ENCODE data around the gene GPR176.
"Not testable (repeated sequence)": the region's sequence is repeated elsewhere in the genome, so short reads cannot be mapped to it uniquely, and the experiment has no call there.

The GPR176 gene

DNA sequence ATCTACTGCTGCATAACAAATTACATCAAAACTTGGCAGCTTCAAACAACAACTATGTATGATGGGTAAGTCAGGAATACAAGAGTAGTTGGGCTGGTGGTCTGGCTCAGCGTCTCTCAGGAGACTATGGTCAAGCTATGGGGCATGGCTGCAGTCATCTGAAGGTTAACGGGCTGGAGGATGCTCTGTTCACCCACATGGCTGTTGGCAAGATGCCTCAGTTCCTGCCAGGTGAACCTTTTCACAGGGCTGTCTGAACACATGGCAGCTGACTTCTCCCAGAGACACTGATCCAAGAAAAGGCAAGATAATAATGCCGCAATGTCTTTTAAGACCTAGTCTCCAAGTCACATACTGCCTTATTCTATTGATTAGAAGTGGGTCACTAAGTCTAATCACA lies 63.7 kb downstream of the GPR176 start:
- no peak for DNase-seq (ENCODE audit: low read depth in 2 of 2)

DNA sequence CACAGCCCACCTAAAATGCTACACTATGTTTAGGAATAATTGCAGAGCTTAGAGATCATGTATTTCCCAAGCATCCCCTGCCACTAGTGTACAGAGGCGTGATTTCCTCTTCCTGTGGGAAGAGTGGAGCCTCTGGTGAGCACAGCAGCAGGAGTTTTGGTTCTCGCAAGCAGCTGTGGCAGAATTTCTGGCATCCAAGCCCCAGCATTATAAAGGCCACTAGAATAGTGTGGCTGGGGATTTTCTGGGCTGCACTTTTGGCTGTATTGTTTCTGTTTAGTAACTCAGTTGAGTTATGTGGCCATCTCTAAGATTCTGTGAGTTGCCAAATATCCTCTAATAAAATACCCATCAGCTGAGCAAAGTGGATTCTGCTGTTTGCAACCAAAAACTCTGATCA lies 64.7 kb downstream of the GPR176 start:
- DNase-seq (ENCODE audit: low read depth in 2 of 2), result no peak

DNA sequence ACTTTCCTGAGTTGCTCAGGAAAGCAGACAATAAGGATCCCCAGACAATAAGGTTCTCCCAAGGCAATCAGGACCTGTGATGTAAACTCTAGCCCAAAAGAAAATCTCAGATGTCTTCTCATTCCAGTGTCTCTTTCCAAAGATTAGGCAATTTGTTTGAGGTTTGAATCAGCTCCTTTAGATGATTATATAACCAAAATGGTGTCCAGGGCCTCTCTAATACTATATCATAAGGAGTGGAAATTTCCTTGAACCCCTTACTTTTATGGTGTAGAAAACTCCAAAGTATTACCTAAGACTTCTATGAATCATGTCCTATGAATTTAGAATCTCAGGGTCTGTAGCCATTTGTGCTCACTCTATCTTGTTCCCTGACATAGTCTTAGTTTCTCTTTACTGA lies 65.9 kb downstream of the GPR176 start:
- no peak for DNase-seq (ENCODE audit: low read depth in 2 of 2)

DNA sequence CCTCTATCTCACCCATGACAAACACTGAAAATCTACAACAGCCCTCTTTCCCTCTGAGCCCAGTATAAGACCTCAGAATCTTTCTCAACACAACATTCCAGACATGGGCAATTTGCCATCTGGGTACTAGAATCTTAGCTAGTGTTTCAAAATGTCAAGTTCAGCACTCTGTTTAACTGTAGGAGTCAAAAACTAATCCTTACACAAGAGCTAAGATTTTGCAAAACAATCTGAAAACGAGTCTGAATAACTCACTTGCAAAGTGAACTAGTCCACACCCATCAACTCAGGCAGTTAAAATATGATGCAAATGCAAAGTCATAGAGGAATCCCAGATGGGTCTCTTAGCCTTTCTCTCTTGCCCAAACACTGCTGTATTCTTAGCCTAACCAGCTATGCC lies 67.8 kb downstream of the GPR176 start:
- DNase-seq (ENCODE audit: low read depth in 2 of 2), result no peak

DNA sequence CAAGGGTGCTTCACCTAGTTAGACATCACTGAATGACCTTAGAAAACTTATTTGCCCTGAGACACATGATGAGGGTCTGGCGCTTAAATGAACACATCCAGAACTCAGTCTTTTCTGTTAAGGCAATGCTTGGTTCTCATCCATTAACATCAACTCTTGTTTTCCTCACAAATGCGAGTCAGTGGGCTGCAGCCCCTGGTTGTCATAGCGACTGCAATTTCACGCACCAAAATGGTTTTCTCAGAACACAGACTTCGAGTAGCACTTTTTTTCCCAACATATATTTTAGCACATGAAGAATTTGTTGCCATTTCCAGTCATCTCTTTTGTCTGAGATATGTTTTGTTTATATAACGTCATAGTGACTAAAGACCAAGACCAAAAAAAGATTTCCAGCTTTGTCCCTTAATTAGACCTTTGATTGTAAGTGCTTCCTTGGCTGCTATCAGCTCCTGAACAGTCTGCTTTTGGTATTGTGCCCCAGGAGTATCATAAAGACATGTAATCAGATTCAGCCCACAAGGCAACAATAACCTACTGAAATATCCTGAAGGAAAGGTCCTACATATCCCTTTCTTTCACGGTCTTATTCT lies 68.5 kb downstream of the GPR176 start:
- no peak for DNase-seq (ENCODE audit: low read depth in 2 of 2)

DNA sequence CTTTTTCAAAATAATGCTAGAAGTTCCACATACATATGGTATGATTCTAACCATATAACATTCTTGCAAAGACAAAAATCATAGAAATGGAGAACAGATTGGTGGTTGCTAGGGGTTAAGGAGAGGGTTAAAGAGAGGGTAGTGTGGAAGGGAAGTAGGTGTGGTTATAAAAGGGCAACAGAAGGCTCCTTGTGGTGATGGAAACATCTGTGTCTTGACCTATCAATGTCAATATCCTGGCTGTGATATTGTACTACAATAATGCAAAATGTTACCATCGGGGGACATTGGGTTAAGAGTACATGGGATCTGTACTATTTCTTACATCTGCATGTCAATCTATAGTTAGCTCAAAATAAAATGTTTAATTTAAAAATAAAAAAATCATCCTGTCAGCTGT lies 69.6 kb downstream of the GPR176 start:
- no peak for DNase-seq (ENCODE audit: low read depth in 2 of 2)

DNA sequence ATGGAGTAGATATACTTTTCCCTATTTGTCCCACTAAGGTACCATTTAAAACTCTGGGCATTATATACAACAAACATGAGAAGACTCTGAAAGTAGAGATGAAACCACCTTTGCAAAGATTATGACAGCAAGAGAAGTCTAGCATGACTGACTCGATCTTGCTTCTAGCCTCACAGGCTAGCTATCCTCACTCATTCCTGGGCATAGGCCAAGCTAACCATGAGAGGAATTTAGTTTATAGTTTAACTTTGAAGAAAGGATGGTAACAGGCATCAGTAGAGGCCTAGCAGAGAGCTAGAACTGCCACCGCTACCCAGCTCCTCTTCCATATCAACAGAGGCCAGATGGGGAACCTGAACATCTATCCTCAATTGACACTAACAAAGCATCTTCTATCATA lies 74.0 kb downstream of the GPR176 start:
- no peak for DNase-seq (ENCODE audit: low read depth in 2 of 2)

DNA sequence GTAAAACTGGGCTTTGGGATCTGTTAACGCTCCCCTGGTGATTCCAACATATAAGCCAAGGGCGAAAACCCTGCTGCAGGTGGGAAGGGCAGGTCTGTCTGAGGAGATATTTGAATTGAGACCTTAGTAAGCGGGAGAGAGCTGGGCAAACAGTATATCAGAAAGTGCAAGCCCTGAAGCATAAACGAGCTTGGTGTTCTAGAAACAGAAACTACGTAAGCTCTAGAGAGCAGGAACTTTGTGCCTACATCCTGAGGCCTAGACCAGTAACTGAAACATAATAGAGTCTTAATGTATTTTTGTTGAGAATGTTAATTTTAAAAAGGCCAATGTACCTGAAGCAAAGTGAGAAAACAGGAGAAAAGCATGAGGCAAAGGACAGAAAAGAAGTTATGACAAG lies 74.5 kb downstream of the GPR176 start:
- no peak for DNase-seq (ENCODE audit: low read depth in 2 of 2)

DNA sequence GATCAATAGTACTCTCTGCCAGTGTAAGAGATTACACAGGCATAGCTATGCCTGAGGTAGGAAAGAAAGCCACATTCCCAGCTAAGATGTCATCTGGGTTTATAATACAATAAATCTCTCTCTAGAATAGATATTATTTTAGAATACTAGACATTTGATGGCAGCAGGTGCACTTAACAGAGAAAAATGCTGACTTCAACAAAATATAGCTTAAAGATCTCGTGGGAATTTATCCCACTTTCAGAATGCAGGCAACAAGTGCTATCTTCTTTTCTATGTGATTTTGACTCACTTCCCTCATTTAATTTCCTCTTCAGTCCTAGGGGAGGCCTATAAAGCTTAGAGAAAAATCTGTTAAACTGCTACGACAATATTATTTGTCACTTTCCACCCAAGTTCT lies 76.5 kb downstream of the GPR176 start:
- no peak for DNase-seq (ENCODE audit: low read depth in 2 of 2)

DNA sequence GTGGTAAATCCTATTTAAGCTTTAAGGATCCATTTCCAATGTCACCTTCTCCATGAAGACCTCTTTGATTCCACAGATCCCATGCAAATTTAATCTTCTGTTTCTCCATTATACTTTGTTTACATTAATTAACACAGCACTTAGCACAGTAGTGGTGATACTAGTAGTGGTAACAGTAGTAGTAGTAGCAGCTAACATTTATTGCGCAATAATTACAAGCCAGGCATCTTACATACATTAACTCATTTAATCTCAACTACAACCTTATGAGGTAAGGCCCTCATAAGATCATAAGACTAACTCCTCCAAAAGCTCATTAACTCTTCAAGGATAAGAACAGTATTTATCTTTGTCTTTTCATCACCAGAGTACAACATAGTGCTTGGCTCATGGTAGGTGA lies 82.6 kb downstream of the GPR176 start:
- no peak for DNase-seq (ENCODE audit: low read depth in 2 of 2)

DNA sequence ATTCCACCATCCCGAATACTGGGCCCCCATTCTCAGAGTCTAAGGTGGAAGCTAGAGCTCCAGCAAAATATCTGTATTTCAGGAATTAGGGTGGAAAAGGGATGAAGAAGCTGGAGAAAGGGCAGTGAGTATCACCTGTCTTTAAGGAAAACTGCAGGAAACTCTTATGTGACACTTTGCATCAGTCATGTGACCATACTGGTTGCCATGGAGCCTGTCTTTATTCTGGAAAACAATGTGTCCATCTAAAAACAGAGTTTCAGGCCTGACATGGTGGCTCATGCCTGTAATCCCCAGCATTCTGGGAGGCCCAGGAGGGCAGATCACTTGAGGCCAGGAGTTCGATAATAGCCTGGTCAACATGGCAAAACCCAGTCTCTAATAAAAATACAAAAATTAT lies 84.5 kb downstream of the GPR176 start:
- no peak for DNase-seq (ENCODE audit: low read depth in 2 of 2)

DNA sequence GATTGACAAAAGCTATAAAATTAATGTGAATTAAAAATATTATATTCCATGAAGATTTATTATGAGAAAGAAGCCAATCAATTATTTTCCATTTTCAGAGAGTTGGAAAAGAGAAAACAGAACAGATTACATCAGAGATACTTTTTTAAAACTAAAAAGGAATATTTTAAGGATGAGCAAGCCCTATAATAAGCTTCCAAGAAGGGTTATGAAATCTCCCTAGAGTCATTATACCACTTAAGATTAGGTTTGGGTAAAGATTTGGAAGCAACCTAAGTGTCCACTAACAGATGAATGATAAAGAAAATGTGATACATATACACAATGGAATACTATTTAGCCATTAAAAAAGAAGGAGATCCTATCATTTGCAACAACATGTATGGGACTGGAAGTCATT lies 85.8 kb downstream of the GPR176 start:
- DNase-seq (ENCODE audit: low read depth in 2 of 2), result no peak

DNA sequence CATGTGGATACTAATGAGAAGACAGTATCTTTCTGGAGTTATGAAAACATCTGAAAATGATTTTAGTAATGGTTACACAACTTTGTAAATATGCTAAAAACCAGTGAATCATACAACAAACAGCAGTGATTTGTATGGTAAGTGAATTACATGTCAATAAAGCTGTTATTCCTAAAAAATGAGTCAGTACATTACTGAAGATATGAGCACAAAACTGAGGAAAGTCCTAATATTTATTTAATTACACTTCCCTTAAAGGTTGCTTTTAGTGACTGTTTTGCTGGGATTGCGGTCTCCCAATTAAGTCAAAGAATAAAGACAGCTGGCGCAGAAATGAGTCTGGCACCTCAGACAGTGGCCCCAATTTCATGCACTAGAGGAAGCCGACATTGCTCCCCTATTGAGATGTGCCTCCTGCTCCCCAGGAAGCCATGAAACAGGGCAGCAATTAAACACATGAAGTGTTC lies 86.5 kb downstream of the GPR176 start:
- no peak for DNase-seq (ENCODE audit: low read depth in 2 of 2)

DNA sequence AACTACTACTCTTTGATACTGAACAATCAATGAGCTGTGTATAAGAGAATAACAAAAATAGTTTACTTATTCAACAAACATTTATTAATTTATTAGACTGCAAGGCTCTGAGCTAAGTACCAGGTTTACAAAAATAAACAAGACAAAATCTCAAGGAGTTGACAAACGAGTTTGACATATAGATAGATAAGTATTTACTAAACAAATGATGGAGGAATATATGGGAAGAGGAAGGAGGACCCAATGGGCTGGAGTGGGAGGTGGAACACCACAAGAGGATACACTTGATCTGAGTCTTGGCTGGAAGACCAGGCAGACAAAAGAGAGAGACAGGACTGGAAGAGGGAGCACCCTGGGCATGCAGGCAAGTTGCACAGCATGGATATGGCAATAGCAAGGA lies 89.9 kb downstream of the GPR176 start:
- no peak for DNase-seq (ENCODE audit: low read depth in 2 of 2)

DNA sequence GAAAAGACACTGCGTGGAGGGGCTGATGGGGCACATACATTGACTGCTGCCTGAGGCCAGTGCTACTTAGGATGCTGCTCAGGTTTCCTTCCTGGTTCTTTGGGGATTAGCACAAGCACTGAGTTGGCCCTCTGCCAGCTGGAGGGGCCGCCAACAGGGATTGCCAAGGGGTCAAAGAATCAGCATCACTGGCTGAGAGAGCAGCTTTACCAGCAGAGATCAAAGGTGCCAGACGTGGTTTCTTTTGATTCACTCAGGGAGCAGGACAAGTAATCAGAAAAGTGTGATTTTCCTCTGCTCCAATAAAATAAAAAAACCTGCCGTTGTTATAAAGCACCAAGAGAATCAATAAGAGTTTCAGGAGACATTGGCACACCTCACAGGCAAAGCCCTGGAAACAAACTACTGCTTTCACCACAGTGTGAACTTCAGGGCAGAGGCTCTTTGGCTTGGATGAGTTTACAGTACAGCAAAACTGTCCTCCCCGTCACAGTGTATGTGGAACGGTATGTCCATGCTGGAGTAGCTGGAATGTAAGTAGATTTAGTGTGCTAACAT lies 91.6 kb downstream of the GPR176 start:
- no peak for DNase-seq (ENCODE audit: low read depth in 2 of 2)

DNA sequence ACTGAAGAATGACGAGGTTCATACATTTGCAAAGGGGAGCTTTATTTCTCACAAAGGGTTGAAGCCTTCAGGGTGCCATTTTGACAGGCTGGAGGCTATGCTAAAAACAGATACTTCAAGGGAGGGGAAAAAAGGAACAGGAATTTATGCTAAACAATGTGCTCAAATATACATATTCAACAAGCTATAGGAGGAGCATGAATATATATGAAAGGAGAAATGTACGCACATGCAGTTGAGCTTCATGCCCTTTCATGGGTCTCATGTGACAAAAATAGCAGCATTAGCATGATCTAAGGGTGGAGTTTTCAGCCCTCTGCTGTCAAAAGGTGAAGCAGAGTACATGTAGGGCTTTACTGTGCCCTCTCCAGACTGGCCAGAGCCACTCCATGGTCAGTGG lies 93.1 kb downstream of the GPR176 start:
- no peak for DNase-seq (ENCODE audit: low read depth in 2 of 2)

DNA sequence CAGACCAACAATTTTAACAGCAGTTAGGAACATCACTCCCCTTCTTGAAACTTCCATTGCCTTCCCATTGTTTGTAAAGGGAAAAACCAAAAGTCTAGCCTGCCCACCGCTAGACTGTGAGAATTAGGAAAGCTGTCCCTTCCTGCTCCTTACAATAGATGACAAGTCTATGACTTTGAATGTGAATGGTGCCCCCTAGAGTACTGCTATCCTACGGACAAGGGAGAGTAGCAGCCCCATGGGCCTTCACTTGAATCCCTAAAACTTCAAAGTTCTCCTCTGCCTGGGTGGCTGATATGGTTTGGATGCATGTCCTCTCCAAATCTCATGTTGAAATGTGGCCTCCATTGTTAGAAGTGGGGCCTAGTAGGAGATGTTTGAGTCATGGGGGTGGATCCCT lies 96.4 kb downstream of the GPR176 start:
- no peak for DNase-seq (ENCODE audit: low read depth in 2 of 2)

DNA sequence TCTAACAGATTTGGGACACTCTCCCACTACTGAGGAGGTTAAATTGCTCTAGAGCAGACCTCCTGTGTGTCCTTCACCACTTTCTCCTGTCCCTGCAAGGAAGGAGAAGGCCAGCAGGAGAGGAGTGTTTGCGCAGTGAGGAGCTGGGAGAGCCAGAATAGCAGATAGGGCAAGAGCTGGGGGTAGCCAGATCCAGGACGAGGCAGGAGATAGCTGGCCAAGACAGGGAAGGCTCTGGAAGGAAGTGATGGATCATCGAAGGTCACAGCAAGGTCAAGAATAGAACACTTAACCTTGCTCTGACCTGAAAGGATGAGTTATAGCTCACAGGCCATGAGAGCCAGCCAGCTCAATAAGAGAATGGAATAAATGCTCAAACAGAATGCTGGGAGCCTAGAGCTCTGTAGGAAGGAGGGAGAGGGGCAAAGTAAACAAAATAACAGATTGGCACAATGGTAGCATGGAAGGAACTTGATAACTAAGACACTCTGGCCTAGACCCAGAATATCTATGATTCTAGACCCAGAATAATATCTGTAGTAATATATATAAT lies 99.9 kb downstream of the GPR176 start:
- no peak for DNase-seq (ENCODE audit: low read depth in 2 of 2)

DNA sequence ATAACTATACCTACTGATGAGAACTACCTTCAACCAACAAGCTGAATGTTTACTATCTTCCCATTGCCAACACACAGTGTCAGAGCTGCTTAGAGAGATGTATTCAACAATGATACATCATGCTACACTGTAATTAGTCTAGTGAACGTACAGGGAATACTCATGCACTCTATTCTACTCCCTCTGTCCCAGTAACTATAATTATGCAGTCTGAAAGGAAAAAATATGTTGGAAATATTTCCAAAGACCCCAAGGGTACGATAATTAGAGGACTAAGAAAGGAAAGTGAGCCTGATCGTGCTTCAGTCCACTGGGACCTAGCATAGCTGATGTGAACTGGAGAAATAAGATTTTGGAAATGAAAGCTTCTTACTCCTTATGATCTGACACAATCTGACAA lies 100.5 kb downstream of the GPR176 start:
- DNase-seq (ENCODE audit: low read depth in 2 of 2), result no peak

DNA sequence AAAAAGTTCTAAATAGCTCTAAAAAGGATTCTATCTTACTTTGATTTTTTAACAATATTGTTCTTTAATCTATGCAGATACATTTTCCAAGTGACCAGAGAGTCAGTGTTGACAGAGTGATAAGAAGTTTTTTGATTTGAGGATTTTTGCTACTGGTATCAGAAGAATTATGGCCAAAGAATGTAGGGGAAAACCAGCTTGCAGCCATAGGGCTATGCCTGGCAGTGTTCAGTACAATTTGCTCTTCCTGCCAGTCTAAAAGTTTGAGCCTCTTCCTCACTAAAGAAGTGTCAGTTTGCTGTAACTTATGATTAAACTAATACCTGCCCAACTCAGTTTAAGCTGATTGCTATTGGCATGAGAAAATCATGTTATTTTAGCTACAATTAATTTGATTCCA lies 102.2 kb downstream of the GPR176 start:
- DNase-seq (ENCODE audit: low read depth in 2 of 2), result no peak

DNA sequence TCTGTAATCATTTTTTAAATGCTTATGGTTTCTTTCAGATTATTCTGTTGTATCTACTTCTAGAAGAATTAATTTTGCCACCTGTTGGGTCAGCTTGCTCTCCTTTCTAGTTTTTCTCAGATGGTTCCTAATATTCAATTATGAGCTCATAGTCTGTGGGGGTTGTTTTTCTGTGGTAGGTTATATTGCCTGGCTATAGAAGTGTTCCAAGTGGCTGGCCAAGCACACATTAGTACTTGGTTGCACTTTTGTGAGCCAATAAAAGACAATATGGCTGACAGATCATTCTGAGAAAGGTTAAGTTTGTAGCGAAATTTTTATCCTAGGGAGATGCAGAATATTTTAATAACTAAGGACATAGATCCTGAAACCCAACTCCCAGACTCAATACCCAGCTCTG lies 105.6 kb downstream of the GPR176 start:
- no peak for DNase-seq (ENCODE audit: low read depth in 2 of 2)

DNA sequence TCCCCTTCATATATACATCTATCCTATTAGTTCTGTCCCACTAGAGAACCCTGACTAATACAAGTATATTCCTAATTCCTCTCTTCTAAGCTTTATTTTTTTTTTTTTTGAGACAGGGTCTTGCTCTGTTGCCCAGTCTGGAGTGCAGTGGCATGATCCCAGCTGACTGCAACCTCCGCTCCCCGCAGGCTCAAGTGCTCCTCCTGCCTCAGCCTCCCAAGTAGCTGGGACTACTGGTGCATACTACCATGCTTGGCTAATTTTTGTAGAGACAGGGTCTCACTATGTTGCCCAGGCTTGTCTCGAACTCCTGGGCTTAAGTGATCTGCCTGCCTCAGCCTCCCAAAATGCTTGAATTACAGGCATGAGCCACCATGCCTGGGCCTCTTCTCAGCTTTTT lies 107.4 kb downstream of the GPR176 start:
- DNase-seq (ENCODE audit: low read depth in 2 of 2), result not testable (repeated sequence)

DNA sequence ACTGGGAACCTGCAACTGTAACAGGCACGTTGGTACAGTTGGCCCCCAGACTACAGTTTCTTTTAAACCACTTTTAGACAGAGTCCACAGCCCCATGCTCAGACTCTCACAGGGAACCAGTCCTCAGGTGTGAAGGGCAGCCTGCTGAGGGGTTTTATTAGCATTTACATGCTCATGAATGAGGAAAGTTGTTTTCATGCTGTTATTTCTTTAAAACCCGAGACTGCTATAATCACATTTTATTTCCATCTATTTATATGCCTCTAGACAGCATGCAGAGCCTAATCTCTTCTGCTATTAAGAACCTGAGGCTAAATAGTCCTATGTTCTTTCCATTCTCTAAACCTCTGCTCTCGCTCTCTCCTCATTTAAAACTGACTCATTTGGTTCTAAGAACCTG lies 111.2 kb downstream of the GPR176 start:
- no peak for DNase-seq (ENCODE audit: low read depth in 2 of 2)

DNA sequence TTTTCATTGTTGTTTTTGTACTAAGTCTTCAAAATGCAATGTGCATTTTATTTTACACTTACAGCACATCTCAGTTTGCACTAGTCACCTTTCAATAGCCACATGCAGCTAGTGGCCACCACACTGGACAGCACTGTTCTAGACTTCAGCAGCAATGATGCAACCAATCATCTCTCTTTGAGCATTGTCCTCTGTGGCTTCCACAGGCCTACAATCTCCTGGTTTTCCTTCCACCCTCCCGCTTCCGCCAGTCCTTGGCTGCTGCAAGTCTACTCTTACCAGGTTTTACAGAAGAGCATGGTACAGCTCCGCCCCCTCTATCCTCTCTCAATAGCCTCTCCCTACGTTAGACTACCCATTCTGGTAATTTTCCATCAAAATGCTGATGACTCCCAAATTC lies 112.3 kb downstream of the GPR176 start:
- DNase-seq (ENCODE audit: low read depth in 2 of 2), result no peak
